Activated CD8-positive, alpha-beta memory T cell treated with anti-CD3 and anti-CD28 coated beads, Interleukin-2, amount 50 U/mL, for 48 hours (primary cell): ENCODE results near the gene RIT2.

Experiments
- DNase-seq: peaks from one replicate; pipeline ENCODE4 v3.0.0-alpha.2; 2020

The RIT2 gene

DNA sequence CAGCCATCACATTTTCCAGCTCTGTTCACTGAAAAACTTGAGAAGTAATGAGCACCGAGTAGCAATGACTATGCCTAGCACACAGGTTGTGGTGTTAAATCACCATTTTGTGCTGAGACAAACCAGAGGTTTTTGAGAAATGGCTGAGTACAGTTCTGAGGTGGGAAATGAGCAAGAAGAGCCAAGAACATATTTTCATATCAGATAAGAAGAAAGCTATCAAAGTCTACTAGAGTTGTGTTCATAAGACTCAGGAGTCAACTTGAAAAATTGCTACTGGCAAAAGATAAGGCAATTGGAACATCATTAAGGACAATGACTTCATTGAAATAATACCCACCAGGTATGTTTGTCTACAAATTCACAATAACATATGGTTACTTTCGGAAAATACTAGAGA, 108.1 kb downstream of the RIT2 start:
- DNase-seq, result no peak

DNA sequence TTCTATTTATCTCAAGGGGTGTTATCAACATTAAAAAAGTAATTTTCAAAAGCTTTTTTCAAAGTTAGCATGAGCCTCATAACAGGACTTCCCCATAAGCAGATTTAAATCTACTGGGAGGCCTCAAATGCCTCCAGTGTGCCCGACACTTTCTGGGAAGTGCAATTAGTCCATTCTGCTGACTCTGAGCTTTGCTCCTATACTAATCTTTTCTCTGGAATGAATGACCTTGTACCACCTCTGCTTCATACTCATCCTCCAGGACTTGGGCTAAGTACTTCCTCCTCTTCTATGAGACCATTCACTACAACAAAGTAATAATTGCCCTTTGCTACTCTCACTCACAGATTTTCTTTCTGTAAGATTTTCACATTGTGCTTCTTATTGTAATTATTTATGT, 111.1 kb downstream of the RIT2 start:
- DNase-seq, result no peak

DNA sequence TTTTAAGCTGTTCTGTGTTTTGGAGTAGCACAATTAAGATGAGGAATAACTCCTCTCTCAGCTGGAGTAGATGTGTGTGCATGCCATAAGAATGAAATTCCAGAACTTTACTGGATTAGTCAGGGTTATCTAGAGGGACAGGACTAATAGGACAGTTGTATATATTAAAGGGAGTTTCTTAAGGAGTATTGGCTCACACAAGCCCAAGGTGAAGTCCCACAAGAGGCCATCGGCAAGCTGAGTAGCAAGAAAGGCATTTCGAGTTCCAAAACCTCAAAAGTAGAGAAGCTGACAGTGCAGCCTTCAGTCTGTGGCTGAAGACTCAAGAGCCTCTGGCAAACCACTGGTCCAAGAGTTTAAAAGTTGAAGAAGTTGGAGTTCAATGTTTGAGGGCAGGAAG, 113.7 kb downstream of the RIT2 start:
- no peak for DNase-seq

DNA sequence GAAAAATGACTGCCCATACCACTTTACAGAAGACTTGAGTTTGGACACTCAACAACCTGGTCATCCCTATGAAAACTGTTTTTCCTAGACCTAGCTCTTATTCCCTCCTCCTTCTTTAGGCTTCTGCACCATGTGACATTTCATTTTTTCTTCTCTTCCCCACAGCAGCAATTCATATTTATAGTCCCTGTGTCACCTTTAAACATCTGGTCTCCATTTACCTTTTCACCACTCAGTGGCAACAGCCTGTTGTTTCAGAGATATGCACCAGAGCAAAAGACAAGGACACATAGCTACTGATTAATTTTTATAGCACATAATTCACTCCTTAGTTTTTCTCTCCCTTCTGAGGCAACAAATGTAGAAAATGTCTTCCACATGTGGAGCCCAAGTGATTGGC, 118.7 kb downstream of the RIT2 start:
- DNase-seq, result no peak

DNA sequence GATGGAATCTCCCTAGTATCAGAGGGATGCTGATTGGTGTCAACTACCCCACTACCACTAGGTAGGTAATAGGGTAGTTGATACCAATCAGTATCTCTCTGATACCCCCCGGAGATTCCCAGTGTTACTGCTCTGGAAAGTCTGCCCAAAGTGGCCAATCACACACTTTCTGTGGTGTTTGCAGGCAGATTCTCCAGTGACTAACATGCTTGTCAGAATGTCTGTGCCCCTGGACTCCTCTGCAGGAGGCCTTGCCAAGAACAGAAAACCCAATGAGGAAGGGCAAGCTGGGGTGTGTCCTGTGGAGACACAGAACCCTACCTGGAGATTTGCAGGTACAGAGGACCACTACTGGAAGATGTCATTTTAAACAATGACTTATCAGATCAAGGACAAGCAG, 135.1 kb downstream of the RIT2 start:
- no peak for DNase-seq

DNA sequence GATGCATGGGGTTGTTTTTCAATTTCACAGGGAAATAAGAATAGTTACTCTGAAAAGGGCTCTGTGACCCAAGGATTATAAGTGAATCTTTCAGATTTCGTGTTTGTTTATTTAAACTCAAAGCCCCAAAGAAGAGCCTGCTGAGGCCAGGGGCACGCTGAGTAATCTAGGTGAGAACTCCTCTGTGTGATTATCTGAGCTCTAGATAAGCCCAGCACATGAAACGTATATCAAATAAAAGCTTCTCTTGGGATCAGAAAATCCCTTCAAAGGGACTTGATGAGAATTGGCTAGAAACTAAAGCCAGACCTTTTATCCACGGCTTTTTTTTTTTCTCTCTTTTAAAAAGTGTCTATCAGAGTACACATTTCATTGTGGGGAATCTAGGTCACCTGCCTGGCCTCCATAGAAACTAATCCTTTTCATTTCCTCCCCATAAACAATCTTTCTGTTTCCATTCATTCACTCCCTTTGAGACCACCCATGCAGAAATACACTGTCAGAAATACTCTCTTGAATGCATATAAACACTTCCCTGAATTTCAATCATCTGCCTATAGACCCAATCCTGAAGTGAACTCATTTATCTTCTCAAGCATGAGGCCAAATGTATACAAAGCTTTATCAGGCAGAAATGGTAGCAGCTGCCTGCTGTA, 137.4 kb downstream of the RIT2 start:
- DNase-seq, result no peak

DNA sequence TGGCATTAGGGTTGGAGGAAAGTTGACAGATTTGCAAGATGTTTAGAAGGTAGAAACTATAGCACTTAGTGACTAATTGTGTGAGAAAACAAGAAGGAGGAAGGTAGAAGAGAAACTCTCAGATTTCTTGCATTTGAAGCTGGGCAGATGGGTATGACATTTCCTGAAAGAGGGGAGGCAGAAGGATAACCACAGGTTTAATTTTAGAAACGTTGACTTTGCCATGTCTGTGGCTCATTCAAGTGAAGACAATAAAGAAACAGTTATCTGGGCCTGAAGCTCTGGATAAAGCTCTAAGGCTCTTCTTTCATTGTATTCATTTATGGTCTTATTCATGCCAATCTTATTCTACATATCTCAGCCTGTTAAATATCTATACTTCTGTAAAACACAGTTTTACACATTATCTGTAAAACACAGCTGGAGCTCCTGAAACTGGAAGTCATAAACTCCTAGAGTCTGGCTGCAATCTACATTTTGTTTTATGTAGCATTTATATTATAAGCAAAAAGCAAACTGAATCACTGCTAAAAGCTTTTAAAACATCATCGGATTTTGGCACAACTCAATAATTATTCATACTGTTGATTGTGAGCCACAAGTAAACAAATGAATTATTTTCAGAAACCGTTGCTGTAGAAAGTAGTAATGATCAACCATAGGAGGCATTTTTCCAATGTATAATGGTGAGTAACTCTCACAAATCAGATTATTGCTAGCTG, 138.5 kb downstream of the RIT2 start:
- DNase-seq, result no peak

DNA sequence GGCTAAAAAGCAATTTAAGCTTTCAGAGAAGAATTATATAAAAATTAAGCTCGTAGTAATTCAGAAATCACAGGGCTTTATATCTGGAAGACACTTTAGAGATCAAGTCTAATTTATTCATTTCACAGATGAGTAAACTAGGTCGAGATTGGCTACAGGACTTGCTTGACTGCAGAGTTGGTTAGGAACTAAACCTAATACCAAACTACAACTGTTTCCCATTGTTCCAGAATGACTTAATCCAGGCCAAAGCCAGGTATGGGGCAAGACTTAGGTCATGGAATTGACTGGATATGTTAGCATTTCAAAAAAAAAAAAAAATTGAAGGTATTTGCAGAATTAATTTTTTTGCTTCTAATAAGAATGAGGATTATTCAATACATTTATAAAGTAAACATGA, 146.1 kb downstream of the RIT2 start:
- DNase-seq, result no peak

DNA sequence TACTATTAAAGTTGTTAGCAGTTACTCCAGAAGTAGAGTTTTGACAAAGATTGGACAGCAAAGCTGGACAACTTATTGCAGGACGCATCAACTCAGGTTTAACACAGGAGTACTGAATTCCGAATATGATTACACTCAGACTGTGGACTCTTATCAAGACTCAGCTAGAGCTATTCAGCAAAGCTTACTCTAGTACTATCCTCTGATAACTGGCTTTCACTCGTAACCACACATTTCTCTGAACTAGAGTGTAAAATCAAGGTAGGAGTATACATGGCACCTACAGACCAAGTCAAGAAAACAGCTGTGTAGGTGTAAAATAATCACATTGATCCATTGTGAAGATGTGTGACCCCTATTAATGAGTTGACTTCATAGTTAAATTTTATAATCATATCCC, 154.2 kb downstream of the RIT2 start:
- DNase-seq, result no peak

DNA sequence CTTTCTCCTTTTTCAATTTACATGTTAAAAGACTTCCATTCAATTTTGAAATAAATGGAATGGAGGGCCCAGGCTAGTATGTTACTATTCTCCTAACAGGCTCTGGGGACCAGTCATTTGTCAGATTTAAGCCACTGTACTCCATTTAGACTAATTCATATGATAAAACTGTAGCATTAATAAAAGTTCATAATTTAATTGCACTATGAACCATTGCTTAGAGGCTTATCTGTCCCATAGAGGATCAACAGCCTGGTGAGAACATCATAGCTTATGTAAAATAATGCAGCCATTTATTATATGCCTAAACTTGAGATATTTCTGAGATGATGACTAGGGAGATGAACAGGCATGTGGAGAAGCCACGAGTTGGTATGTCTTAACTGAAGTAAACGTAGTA, 156.0 kb downstream of the RIT2 start:
- DNase-seq, result no peak

DNA sequence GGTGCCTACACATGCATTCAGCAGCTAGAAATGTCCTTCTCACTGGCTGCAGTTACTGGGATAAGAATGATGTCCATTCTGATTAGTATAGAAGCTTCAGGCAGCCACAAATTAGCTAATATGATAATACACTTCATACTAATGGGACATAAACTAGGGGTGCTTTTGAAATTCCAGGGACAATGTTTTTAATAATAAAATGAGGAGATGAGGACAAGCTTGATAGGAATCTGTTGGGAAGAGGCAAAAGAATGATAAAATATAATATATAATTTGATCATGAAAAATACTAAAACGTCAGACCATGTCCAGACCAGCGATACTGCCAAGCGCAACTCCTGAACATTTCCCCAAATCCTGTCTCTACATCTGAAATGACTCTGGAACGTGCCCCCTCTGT, 157.1 kb downstream of the RIT2 start:
- no peak for DNase-seq

DNA sequence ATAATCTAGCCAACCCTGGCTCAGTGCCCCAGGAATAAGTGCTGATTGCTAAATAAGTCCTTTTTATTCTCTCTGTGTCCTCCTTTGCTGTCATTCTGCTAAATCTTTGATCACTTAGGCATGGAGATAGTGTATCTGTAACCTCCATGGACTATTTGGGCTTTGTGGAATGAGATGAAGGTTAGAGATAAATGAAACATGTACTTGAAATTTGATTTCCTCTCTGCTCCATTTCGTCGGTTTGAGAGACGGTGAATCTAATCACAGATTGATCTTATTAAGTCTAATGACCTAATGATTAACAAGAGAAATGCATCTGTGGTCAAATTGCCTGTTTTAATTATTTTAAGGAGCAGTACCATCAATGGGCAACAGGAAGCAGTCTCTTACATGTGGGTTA, 159.2 kb downstream of the RIT2 start:
- DNase-seq, result no peak

DNA sequence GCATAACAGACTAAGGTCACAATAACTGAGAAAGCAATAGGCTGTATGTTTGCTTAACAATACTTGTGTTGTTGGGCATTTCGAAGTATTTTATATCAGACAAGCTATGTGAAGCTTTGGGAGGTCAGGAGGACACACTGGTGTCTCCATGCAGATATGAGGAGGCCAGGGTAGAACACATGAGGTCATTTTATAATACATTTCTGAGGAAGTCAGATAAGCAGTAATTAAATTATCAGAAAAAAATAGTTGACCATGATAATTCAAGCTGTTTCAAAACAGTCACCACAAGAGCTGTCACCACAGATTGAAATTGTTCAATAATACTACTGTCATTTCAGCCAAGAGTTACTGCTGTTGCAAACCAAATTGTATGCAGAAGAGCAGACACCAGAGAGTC, 160.6 kb downstream of the RIT2 start:
- DNase-seq, result no peak

DNA sequence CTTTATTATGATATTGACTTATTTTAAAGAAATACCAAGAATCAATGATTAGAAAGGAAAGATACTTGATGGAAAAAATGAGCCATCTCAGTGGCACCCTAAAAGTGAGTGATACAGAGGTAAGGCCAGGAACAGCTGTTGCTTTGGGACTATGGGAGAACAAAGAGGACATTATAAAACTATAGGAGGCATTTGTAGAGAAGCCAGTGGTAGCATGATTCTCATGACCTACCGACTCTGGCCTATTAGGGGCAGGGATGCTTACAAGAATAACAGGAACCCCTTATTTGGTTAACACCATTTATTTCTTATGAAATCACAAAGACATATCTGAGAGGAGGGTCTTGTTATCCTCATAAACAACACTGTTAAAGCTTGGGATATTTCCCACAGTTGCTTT, 162.2 kb downstream of the RIT2 start:
- DNase-seq, result no peak

DNA sequence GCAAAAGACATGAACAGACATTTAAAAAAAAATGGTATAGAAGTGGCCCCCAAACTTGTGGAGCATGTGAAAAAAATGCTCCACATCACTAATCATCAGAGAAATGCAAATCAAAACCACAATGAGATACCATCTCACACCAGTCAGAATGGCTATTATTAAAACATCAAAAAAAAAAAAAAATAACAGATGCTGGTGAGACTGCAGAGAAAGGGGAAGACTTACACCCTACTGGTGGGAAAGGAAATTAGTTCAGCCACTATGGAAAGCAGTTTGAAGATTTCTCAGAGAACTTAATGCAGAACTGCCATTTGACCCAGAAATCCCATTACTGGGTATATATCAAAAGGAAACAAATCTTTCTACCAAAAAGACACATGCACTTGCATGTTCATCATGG, 164.8 kb downstream of the RIT2 start:
- DNase-seq, result no peak

DNA sequence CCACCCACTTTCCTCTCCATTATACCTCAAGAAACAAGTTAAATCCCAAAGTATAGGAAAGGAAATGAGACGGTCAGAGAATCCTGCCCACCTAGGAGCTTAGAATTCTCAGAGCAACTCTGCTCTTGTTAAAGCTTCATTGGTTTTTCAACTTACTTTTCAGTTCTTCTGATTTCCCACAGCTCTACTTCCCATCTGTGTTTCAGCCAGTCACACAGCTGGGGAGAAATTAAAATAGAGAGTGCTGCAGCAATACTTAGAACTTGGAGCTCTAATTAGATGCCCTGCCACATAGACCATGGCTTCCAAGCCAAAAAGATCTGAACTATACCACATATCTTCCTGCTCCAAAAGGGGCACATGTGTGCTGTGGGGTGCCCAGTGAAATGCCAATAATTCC, 166.7 kb downstream of the RIT2 start:
- DNase-seq, result no peak

DNA sequence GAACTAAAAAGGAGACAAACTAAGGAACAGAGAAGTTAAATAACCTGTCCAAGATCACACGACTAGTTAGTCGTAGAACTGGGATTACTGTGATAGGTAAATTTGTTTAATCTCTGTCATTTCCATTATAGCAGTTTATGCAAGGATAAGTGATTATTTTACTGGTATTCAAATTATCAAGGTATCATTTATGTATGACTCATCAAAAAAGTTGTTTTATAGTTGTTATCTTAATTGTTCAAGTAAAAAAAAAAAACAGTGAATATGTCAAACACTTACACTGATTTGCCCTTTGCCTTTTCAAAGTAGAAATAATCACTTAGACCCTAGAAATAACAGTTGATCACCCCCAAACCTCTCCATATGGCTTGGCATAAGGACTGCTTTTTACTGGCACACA, 173.6 kb downstream of the RIT2 start:
- no peak for DNase-seq

DNA sequence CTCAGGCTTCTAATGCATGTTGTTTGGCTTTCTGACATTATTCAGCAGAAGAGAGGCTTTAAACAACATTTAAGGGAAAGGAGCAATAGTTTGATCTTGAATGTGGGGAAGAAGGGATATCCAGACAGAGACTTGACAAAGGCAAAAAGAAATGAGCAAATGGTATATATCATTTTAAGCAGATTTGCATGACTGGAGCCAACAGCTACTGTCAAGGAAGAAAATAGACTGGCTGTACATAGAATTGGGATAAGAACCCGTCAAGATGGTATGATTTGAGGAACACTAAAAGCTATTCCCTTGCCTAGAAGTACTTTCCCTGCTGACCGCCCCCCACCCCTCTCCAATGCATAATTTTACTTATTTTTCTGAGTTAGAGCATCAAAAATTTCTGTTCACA, 174.5 kb downstream of the RIT2 start:
- no peak for DNase-seq

DNA sequence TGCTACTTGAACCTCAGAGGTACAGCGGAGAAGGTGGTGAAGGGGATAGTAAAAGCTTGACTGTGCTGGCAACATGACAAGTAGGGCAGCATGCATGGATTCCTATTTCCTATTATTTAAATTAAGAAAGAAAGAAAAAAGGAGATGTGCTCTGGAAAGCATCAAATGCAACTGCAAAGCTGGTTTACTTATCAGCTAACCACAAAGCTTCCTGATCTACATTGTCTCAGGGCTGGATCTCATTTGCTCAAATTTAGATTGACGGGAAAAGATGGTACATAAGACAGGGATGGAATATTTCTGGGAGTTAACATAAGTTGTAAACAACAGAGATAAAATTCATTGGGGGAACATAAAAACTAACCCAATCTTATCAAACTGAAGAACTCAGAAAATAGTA, 178.0 kb downstream of the RIT2 start:
- no peak for DNase-seq

DNA sequence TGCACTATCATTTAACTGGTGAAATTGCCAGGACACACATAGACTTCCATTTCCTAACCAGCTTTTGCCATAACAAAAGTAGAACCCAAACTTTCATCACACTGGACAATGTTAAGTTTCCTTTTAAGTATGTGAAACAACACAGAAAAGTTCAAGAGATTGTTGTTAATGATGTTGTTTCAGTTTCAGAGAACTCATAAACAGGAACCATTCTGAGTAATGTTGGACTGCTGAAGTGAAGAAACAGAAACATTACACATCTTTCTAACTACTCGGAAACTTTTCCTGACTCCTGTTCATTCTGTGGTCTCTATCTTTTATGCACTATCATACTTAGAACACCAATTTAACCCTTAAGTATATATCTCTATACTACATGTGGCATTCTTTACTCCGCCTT, 179.2 kb downstream of the RIT2 start:
- DNase-seq, result no peak

DNA sequence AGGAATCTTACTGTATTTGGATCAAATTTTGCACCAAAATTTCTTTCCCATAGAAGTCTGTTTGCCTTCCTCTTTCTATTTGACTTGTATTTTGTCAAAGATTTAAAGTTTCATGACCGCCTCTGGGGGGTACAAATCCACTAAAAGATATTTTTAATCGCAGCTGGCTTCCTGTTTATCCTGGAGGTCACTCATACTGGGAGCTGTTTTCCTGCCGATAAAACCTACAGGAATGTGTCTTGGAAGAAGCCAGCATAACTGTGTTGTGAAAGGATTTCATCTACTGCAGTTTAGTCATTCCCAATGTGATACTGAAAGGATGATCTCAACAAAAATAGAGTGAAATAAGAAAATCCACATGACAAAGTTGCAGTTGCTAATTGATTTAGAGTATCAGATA, 184.0 kb downstream of the RIT2 start:
- DNase-seq, result no peak

DNA sequence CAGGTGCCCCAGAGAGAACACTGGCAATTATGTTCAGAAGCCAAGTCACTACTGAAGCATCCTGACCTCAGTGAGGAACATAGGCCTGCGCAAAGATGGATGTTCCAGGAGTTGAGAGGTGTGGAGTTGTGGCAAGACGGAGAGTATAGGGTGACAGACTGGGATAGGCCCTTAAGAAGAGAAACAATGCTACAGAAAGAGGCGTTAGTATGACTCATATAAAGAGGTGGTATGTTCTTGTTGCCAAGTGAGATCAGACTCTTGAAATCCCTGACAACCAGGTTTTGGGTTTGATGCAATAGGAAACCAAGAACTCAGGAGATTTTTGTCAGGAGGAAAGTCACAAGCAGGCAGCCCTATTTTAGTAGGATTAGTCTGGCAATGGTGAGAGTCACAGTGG, 185.6 kb downstream of the RIT2 start:
- DNase-seq, result no peak

DNA sequence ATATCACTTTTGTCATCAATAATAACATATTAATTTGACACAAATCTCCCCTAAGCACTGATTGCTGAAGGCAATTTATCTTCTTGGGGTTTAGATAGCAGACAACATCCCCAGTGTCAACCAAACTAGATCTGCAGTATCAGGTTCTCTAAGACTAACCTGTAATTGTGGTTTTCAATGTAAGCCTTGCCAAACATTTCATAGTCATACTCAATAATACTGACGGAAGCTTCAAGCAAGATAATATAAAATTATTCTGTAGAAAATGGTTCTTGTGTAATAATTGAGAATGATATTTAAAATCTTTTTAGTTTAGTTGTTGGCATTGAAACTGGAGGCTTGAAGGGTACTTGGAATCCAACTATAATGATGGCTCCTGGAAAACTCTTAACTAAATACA, 186.3 kb downstream of the RIT2 start:
- no peak for DNase-seq

DNA sequence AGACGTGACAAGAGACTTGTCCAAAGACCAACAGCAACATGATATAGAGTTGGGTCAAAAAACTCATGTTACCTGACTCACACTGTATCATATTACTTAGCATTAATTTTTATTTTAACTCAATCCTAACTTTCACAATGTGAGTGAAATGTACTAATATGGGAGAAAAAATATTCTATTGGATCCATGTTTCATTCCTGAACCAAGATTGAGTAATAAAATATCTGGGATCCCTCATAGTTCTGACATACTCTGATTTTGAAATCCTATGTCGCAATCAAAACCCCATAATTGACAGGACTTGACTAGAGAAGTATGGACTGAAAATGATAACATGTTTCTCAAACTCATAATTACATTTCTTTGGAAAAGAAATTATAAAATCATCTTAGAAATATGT, 190.4 kb downstream of the RIT2 start:
- no peak for DNase-seq

DNA sequence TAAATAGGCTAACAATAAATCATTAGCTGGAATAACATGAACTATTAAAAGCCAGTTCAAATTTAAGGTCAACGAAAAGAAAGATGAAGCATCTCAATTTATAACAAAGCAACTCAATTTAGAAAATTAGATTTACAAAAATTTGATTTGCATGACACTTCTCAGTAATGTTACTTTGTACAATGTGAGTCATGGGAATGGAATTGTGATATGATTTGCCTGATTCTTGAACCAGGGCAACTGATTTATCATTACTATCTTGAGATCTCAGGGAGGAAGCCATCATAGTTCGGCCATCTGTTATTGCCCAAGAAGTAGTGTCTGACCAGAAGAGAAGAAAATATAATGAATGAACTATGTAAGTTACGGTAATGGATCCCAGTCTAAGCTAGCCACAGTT, 193.1 kb downstream of the RIT2 start:
- no peak for DNase-seq
